HCT116 (cell line): ENCODE data around the gene SUCNR1. TPM values are rescaled to one million over a fixed set of nuclear protein-coding genes. Genes with fewer than 3 reads are reported as not detected.

Experiments
- ATAC-seq: fragments of 200-7000 bp; cut with Tn5 transposase; 2 replicates; pipeline ENCODE4 v1.9.1; 2020; ENCODE audit warnings: mild to moderate bottlenecking, moderate library complexity
- BruUV-seq: library from RNA; stranded (reverse); fragments of 400-500 nt; replicated peaks from 2 replicates; lab custom pipeline; 2021; lab: Mats Ljungman, UMichigan
- CTCF ChIA-PET: fragments of 300-600 bp; sonication (Branson Sonifier 250); formaldehyde crosslinking; loops from one replicate; lab custom pipeline; 2021; ENCODE audit warnings: antibody characterized with exemption; lab: Charles Lee
- POLR2A ChIA-PET: fragments of 300-600, 350-600 bp; sonication (Branson Sonifier 250); formaldehyde crosslinking; loops from one replicate; lab custom pipeline; 2021; ENCODE audit warnings: antibody characterized with exemption; lab: Charles Lee
- RAD21 ChIA-PET, 2 experiments: fragments of 300-600 bp; sonication (Branson Sonifier 250); formaldehyde crosslinking; loops; one replicate each; lab custom pipeline; 2023; ENCODE audit warnings: low total read pairs in 2 of 2; ENCODE audit not compliant: uncharacterized antibody in 2 of 2, unreplicated experiment in 2 of 2, low non-redundant PET in 1 of 2; lab: Charles Lee
- DNase-seq: peaks from one replicate; pipeline ENCODE4 v3.0.0-alpha.2; 2010; ENCODE audit warnings: low read depth, low spot score
- H2AFZ ChIP-seq: fragments of 200-600 bp; shearing (Covaris generic), sonication (generic); 2 replicates; pipeline ENCODE4 v1.6.1; 2017; ENCODE audit warnings: low read depth, mixed run types, mixed read lengths, antibody characterized with exemption, low read length; ENCODE audit not compliant: poor library complexity, severe bottlenecking
- H3K27ac ChIP-seq: 2 replicates; pipeline ENCODE4 v1.5.1; 2012; ENCODE audit warnings: low read depth, low read length
- H3K27me3 ChIP-seq: fragments of 200-600 bp; sonication (generic); 2 replicates; pipeline ENCODE4 v1.6.1; 2016; ENCODE audit warnings: mixed run types, low read length, mixed read lengths; ENCODE audit not compliant: insufficient read depth
- H3K36me3 ChIP-seq, 2 experiments: fragments of 200-500 bp in 1 of 2; fragments of 200-600 bp in 1 of 2; sonication (Bioruptor generic) in 1 of 2; sonication (generic) in 1 of 2; 2 replicates each; pipeline versions ENCODE4 v1.5.1 to v1.6.1; 2014 to 2016; ENCODE audit warnings: low read length in 2 of 2, inconsistent platforms in 1 of 2, mixed read lengths in 1 of 2, mixed run types in 1 of 2; ENCODE audit not compliant: insufficient read depth in 2 of 2, control insufficient read depth in 1 of 2
- H3K4me1 ChIP-seq, 2 experiments: fragments of 200-600 bp in 1 of 2; sonication (generic) in 1 of 2; 2 replicates each; pipeline versions ENCODE4 v1.5.1 to v1.6.1; 2012 to 2017; ENCODE audit warnings: low read length in 2 of 2, inconsistent platforms in 1 of 2, mild to moderate bottlenecking in 1 of 2, mixed read lengths in 1 of 2, mixed run types in 1 of 2, moderate library complexity in 1 of 2; ENCODE audit not compliant: insufficient read depth in 2 of 2, control insufficient read depth in 1 of 2
- H3K4me2 ChIP-seq: fragments of 200-600 bp; sonication (generic); 2 replicates; pipeline ENCODE4 v1.6.1; 2017; ENCODE audit warnings: mixed run types, low read length, mixed read lengths
- H3K4me3 ChIP-seq, 2 experiments: fragments of 200-600 bp in 1 of 2; sonication (generic) in 1 of 2; replicated peaks in 1 of 2; 2 replicates each; pipeline ENCODE4 v1.5.1; 2011 to 2016; ENCODE audit warnings: low read length in 2 of 2, control low read depth in 1 of 2, low read depth in 1 of 2, mild to moderate bottlenecking in 1 of 2, mixed read lengths in 1 of 2, mixed run types in 1 of 2
- H3K79me2 ChIP-seq: fragments of 200-600 bp; sonication (generic); 2 replicates; pipeline ENCODE4 v1.6.1; 2017; ENCODE audit warnings: mild to moderate bottlenecking, mixed run types, low read length, moderate library complexity, mixed read lengths; ENCODE audit not compliant: insufficient read depth
- H3K9ac ChIP-seq: fragments of 200-600 bp; sonication (generic); 2 replicates; pipeline ENCODE4 v1.6.1; 2016; ENCODE audit warnings: low read length, mixed read lengths
- H3K9me2 ChIP-seq: fragments of 200-600 bp; sonication (generic), shearing (Covaris generic); 2 replicates; pipeline ENCODE4 v1.6.1; 2017; ENCODE audit warnings: mixed run types, mild to moderate bottlenecking, moderate library complexity; ENCODE audit not compliant: insufficient read depth
- H3K9me3 ChIP-seq, 2 experiments: fragments of 200-500 bp in 1 of 2; fragments of 200-600 bp in 1 of 2; sonication (Bioruptor generic) in 1 of 2; sonication (generic) in 1 of 2; 2 replicates each; pipeline ENCODE4 v1.6.1; 2014 to 2017; ENCODE audit warnings: low read length in 2 of 2, mixed read lengths in 2 of 2, inconsistent platforms in 1 of 2, low read depth in 1 of 2, mild to moderate bottlenecking in 1 of 2, mixed run types in 1 of 2, moderate library complexity in 1 of 2; ENCODE audit not compliant: control insufficient read depth in 1 of 2, insufficient read depth in 1 of 2
- H4K20me1 ChIP-seq: fragments of 200-600 bp; sonication (generic), shearing (Covaris generic); 2 replicates; pipeline ENCODE4 v1.6.1; 2017; ENCODE audit warnings: mixed run types, mild to moderate bottlenecking, moderate library complexity; ENCODE audit not compliant: insufficient read depth
- EGR1 ChIP-seq: IDR thresholded peaks from 2 replicates; pipeline ENCODE4 v1.6.1; 2012; ENCODE audit warnings: low read depth
- EZH2 ChIP-seq: fragments of 200-600 bp; sonication (generic); IDR thresholded peaks from 2 replicates; pipeline ENCODE4 v1.6.1; 2017; ENCODE audit warnings: antibody characterized with exemption, mixed run types
- JUND ChIP-seq: IDR thresholded peaks from 2 replicates; pipeline ENCODE4 v1.6.1; 2012
- RAD21 ChIP-seq: IDR thresholded peaks from 2 replicates; pipeline ENCODE4 v1.6.1; 2012; ENCODE audit warnings: low read depth, mild to moderate bottlenecking
- SP1 ChIP-seq: IDR thresholded peaks from 2 replicates; pipeline ENCODE4 v1.6.1; 2012; ENCODE audit warnings: low read depth
- intact Hi-C: fragments of 100-400 bp; cut with micrococcal nuclease; formaldehyde crosslinking; loops from 2 replicates; pipeline ENCODE4 v1.10.0; 2022
- total RNA-seq: library from RNA; stranded (reverse); gene quantifications from one replicate; pipeline ENCODE4 v1.2.1, GENCODE V29; 2021; ENCODE audit not compliant: unreplicated experiment
- TF ChIP-seq, protein P1 (sequence below): IDR thresholded peaks from 2 replicates; pipeline ENCODE4 v1.6.1; 2011; ENCODE audit warnings: mild to moderate bottlenecking, low read length, moderate library complexity; ENCODE audit not compliant: insufficient replicate concordance; ENCODE audit errors: extremely low read depth

The SUCNR1 gene
- total RNA-seq, 1 experiment from 2014 or later: 0.17 TPM

DNA sequence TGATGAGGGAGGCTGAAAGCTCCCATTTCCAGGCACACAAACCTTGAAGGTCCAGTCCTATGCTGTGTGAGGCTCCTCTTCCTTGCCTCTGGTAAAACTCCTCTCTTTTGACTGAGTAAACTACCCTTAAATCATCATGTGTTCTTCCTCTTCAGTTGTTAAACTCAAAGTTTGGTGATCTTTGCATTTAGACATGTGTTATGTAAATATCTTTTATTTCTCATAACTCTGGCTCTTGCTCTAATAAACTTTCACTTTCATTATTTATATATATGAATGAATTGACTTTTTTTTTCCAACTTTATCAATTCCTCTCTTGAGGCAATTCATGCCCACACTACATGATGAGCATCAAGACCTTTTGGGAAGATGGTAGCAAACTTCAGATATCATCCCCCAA, 26.6 kb downstream of the SUCNR1 start:
- H3K27ac ChIP-seq: no peak overlapping the region
- no TSS peak for BruUV-seq
- no peaks in the 10 kb centered on the region for H3K36me3 ChIP-seq
- H3K9ac ChIP-seq: no peak overlapping the region
- H3K27me3 ChIP-seq: no peaks in the 10 kb centered on the region
- no peak for DNase-seq
- H3K4me2 ChIP-seq: no peak overlapping the region
- ChIA-PET CTCF (no interaction called here), RAD21 (no interaction called here), POLR2A (no interaction called here)
- H3K4me1 ChIP-seq: peaks cover 3 to 12% of the 10 kb centered on the region in 2 experiments; a peak in 3 of 4 replicates
- no peak for ATAC-seq
- no peak overlapping the region for H2AFZ ChIP-seq
- no peaks in the 10 kb centered on the region for H3K9me2 ChIP-seq
- no peaks in the 10 kb centered on the region for H4K20me1 ChIP-seq
- intact Hi-C loops: no loop called here
- H3K4me3 ChIP-seq: no peak overlapping the region
- TF ChIP-seq EZH2 (no peak), SP1 (no peak)
- no peaks in the 10 kb centered on the region for H3K9me3 ChIP-seq
- H3K79me2 ChIP-seq: no peaks in the 10 kb centered on the region

DNA sequence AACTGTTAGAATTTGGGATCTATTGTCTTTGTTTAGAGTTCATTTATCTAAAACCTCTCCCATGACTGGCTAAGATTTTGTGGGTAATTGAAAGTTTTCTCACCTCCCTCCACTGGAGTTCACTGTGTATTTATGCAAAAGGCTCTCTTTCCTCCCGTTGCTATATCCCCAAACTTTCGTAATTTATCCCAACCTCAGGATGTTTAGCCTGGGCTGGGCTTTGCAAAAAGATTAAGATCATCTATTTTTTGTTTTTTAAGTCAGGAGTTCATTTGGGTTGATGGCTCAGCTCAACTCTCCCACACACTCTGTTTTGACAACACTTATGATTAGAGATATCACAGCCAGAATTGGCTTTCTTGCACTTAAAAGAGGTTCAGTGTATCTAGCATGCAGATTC, 27.0 kb downstream of the SUCNR1 start:
- RAD21 ChIA-PET: no interaction called here
- no peaks in the 10 kb centered on the region for H3K36me3 ChIP-seq
- H2AFZ ChIP-seq: no peak overlapping the region
- POLR2A ChIA-PET: no interaction called here
- no peak overlapping the region for H3K9ac ChIP-seq
- intact Hi-C loops: no loop called here
- BruUV-seq: no TSS peak
- TF ChIP-seq EGR1: no peak
- TF ChIP-seq, protein P1, sequence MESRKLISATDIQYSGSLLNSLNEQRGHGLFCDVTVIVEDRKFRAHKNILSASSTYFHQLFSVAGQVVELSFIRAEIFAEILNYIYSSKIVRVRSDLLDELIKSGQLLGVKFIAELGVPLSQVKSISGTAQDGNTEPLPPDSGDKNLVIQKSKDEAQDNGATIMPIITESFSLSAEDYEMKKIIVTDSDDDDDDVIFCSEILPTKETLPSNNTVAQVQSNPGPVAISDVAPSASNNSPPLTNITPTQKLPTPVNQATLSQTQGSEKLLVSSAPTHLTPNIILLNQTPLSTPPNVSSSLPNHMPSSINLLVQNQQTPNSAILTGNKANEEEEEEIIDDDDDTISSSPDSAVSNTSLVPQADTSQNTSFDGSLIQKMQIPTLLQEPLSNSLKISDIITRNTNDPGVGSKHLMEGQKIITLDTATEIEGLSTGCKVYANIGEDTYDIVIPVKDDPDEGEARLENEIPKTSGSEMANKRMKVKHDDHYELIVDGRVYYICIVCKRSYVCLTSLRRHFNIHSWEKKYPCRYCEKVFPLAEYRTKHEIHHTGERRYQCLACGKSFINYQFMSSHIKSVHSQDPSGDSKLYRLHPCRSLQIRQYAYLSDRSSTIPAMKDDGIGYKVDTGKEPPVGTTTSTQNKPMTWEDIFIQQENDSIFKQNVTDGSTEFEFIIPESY: no peak
- no peak for TF ChIP-seq JUND
- TF ChIP-seq RAD21: no peak
- H3K9me2 ChIP-seq: no peaks in the 10 kb centered on the region
- DNase-seq (no peak), ATAC-seq (no peak)
- H3K27me3 ChIP-seq: no peaks in the 10 kb centered on the region
- no peak overlapping the region for H3K27ac ChIP-seq
- H3K79me2 ChIP-seq: no peaks in the 10 kb centered on the region
- CTCF ChIA-PET: no interaction called here
- H3K4me1 ChIP-seq: peaks cover 3 to 12% of the 10 kb centered on the region in 2 experiments; a peak in 3 of 4 replicates
- no peak overlapping the region for H3K4me3 ChIP-seq
- H4K20me1 ChIP-seq: no peaks in the 10 kb centered on the region
- no peak overlapping the region for H3K4me2 ChIP-seq
- H3K9me3 ChIP-seq: no peaks in the 10 kb centered on the region
